ENCODE measurements around the gene SPAG8.

- TF ChIP-seq ZNF462 (CRISPR knock-in tag; IDR thresholded peaks at IDR 0.05) = no peak
- TF ChIP-seq CTCF (conservative IDR thresholded peaks at IDR 0.05; ENCODE audit: low read depth in 2 of 2) = no peak
- no peak for TF ChIP-seq POLR2AphosphoS5 (IDR thresholded peaks at IDR 0.05; ENCODE audit: low read depth)
- no peak for TF ChIP-seq REST (IDR thresholded peaks at IDR 0.05; ENCODE audit: unreplicated experiment)
- no peak for TF ChIP-seq ETS1 (IDR thresholded peaks at IDR 0.05)
- TF ChIP-seq EZH2 (IDR thresholded peaks at IDR 0.05; ENCODE audit: low read depth, unreplicated experiment) = no peak
- no peak for TF ChIP-seq CREB1 (CRISPR knock-in tag; IDR thresholded peaks at IDR 0.05; ENCODE audit: low read depth)
- no peak for TF ChIP-seq EZH2phosphoT487 (IDR thresholded peaks at IDR 0.05; ENCODE audit: unreplicated experiment)
- TF ChIP-seq NANOG (IDR thresholded peaks at IDR 0.05; ENCODE audit: borderline replicate concordance) = no peak
- TF ChIP-seq JUNB (IDR thresholded peaks at IDR 0.05; ENCODE audit: unreplicated experiment) = no peak
Observed at GRCh38 chr9:35834260-35835215, 22.5 kb upstream of the SPAG8 start.

All from GM23338 (cell line).